OCI-LY3 (cell line): ENCODE measurements around the gene CCBE1.

Experiments used
- EZH2phosphoT487 ChIP-seq: fragments of 200-600 bp; shearing (Covaris generic); IDR thresholded peaks from 2 replicates; pipeline ENCODE4 v1.6.1; 2018; ENCODE audit warnings: antibody characterized with exemption, mixed run types, low read depth
- TF ChIP-seq, protein P1 (sequence below): fragments of 200-600, 300-600 bp; sonication (generic); IDR thresholded peaks from 2 replicates; pipeline ENCODE4 v1.5.1; 2014; ENCODE audit warnings: antibody characterized with exemption, low read length, low read depth

DNA sequence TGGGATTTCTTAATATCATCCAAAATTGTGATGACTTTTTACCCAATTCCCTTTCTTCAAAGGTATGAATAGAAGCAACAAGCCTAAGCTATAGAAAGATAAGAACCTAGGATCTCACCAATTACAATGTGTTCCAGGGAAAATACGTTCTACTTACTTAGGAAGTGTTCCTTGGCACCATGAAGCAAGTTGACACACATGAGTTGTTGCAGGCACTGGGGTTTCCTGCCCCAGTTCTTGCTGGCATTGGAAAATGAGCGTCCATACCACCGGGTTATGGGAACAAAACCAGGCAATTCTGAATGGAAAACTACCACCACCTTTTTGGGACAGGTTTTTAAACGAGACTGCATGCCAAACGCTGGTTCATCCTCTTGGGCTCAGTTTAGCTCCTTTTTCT lies 46.2 kb downstream of the CCBE1 start:
- TF ChIP-seq, protein P1, sequence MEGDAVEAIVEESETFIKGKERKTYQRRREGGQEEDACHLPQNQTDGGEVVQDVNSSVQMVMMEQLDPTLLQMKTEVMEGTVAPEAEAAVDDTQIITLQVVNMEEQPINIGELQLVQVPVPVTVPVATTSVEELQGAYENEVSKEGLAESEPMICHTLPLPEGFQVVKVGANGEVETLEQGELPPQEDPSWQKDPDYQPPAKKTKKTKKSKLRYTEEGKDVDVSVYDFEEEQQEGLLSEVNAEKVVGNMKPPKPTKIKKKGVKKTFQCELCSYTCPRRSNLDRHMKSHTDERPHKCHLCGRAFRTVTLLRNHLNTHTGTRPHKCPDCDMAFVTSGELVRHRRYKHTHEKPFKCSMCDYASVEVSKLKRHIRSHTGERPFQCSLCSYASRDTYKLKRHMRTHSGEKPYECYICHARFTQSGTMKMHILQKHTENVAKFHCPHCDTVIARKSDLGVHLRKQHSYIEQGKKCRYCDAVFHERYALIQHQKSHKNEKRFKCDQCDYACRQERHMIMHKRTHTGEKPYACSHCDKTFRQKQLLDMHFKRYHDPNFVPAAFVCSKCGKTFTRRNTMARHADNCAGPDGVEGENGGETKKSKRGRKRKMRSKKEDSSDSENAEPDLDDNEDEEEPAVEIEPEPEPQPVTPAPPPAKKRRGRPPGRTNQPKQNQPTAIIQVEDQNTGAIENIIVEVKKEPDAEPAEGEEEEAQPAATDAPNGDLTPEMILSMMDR, result no peak
- TF ChIP-seq EZH2phosphoT487, result no peak
